DOHH2 (cell line): Measurements from ENCODE around the gene TRIB2.

Experiments used
- H3F3A ChIP-seq: fragments of 200-600 bp; sonication (generic), shearing (Covaris generic); 2 replicates; pipeline ENCODE4 v1.6.0; 2016; ENCODE audit warnings: antibody characterized with exemption, mild to moderate bottlenecking; ENCODE audit not compliant: control insufficient read depth, insufficient read depth
- H3K27ac ChIP-seq: fragments of 200-600 bp; sonication (generic); 2 replicates; pipeline ENCODE4 v1.5.1; 2014; ENCODE audit warnings: low read depth, mild to moderate bottlenecking, low read length, moderate library complexity
- H3K27me3 ChIP-seq: fragments of 200-600 bp; sonication (generic); 2 replicates; pipeline ENCODE4 v1.6.1; 2014; ENCODE audit warnings: mild to moderate bottlenecking, low read length, mixed read lengths; ENCODE audit not compliant: control insufficient read depth
- H3K36me3 ChIP-seq: fragments of 200-600 bp; sonication (generic); 2 replicates; pipeline ENCODE4 v1.6.1; 2014; ENCODE audit warnings: mild to moderate bottlenecking, low read length, moderate library complexity, mixed read lengths; ENCODE audit not compliant: control insufficient read depth
- H3K4me1 ChIP-seq: fragments of 200-600 bp; sonication (generic); 2 replicates; pipeline ENCODE4 v1.6.1; 2014; ENCODE audit warnings: mild to moderate bottlenecking, low read length, mixed read lengths; ENCODE audit not compliant: control insufficient read depth
- H3K4me2 ChIP-seq: fragments of 200-600 bp; sonication (generic); 2 replicates; pipeline ENCODE4 v1.6.0; 2014; ENCODE audit warnings: mild to moderate bottlenecking, low read length, moderate library complexity
- H3K4me3 ChIP-seq: fragments of 200-600 bp; sonication (generic); 2 replicates; pipeline ENCODE4 v1.5.1; 2014; ENCODE audit warnings: mild to moderate bottlenecking, low read length, mixed read lengths
- H3K79me2 ChIP-seq: fragments of 200-600 bp; sonication (generic); 2 replicates; pipeline ENCODE4 v1.6.1; 2014; ENCODE audit warnings: mild to moderate bottlenecking, low read length, mixed read lengths; ENCODE audit not compliant: control insufficient read depth
- H3K9me2 ChIP-seq: fragments of 200-600 bp; sonication (generic); replicated peaks from 2 replicates; pipeline ENCODE4 v1.6.1; 2014; ENCODE audit warnings: mild to moderate bottlenecking, low read length, mixed read lengths; ENCODE audit not compliant: control insufficient read depth
- H3K9me3 ChIP-seq: fragments of 200-600 bp; sonication (generic); 2 replicates; pipeline ENCODE4 v1.6.1; 2014; ENCODE audit warnings: antibody characterized with exemption, low read length, mixed read lengths; ENCODE audit not compliant: control insufficient read depth, insufficient read depth
- H4K20me1 ChIP-seq: fragments of 200-600 bp; sonication (generic); 2 replicates; pipeline ENCODE4 v1.6.0; 2014; ENCODE audit warnings: low read depth, mild to moderate bottlenecking, antibody characterized with exemption, low read length, moderate library complexity; ENCODE audit not compliant: control insufficient read depth, insufficient read depth
- EZH2phosphoT487 ChIP-seq: fragments of 200-600 bp; sonication (generic); IDR thresholded peaks from 2 replicates; pipeline ENCODE4 v1.6.1; 2017; ENCODE audit warnings: borderline replicate concordance, mild to moderate bottlenecking, antibody characterized with exemption, low read length, moderate library complexity, mixed read lengths
- TF ChIP-seq, protein P1 (sequence below): fragments of 200-600 bp; sonication (generic); IDR thresholded peaks from one replicate; pipeline ENCODE4 v1.5.1; 2014; ENCODE audit warnings: antibody characterized with exemption, mild to moderate bottlenecking, low read depth, low read length; ENCODE audit not compliant: poor library complexity, severe bottlenecking

TRIB2 gene

GRCh38 chr2:12774395-12774727 lies 57.6 kb downstream of the TRIB2 start:
- Histone ChIP-seq H3K27ac (no peak overlapping the region), H3K27me3 (no peaks in the 10 kb centered on the region), H3K4me3 (no peak overlapping the region), H3K4me1 (no peaks in the 10 kb centered on the region), H3K36me3 (no peaks in the 10 kb centered on the region), H3K9me3 (no peaks in the 10 kb centered on the region), H4K20me1 (no peaks in the 10 kb centered on the region), H3F3A (no peaks in the 10 kb centered on the region), H3K9me2 (no peaks in the 10 kb centered on the region), H3K4me2 (no peak overlapping the region), H3K79me2 (no peaks in the 10 kb centered on the region)
- TF ChIP-seq EZH2phosphoT487, result no peak
- TF ChIP-seq, protein P1, sequence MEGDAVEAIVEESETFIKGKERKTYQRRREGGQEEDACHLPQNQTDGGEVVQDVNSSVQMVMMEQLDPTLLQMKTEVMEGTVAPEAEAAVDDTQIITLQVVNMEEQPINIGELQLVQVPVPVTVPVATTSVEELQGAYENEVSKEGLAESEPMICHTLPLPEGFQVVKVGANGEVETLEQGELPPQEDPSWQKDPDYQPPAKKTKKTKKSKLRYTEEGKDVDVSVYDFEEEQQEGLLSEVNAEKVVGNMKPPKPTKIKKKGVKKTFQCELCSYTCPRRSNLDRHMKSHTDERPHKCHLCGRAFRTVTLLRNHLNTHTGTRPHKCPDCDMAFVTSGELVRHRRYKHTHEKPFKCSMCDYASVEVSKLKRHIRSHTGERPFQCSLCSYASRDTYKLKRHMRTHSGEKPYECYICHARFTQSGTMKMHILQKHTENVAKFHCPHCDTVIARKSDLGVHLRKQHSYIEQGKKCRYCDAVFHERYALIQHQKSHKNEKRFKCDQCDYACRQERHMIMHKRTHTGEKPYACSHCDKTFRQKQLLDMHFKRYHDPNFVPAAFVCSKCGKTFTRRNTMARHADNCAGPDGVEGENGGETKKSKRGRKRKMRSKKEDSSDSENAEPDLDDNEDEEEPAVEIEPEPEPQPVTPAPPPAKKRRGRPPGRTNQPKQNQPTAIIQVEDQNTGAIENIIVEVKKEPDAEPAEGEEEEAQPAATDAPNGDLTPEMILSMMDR, result no peak

DNA sequence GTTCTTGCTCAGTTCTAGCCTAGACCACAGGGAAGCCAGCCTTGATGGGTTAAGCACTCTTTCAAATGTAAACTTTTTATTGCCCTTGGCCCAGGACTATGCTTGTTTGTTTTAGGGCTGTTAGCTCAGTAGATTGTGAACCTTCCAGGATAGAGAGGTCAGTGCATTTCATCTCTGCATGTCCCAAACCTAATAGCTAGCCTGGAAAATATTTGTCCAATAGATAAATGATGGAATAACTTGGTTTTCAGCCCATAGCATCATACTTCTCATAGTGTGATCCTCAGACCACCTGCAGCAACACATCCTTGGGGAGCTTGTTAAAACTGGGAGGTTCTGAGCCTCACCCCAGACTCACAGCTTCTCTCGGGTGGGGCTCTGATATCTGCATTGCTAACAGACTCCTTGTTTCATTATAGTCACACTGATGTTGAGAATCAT lies 59.8 kb downstream of the TRIB2 start:
- no peaks in the 10 kb centered on the region for H3K79me2 ChIP-seq
- H3K4me1 ChIP-seq, result no peaks in the 10 kb centered on the region
- H3K4me3 ChIP-seq, result no peak overlapping the region
- TF ChIP-seq, protein P1, result no peak
- no peak for TF ChIP-seq EZH2phosphoT487
- H3K9me3 ChIP-seq, result no peaks in the 10 kb centered on the region
- H3K27me3 ChIP-seq, result no peaks in the 10 kb centered on the region
- H3K36me3 ChIP-seq, result no peaks in the 10 kb centered on the region
- H3K27ac ChIP-seq, result no peak overlapping the region
- no peaks in the 10 kb centered on the region; the same call in 1 of the 2 replicates for H3K9me2 ChIP-seq
- H3F3A ChIP-seq, result no peaks in the 10 kb centered on the region
- H4K20me1 ChIP-seq, result no peaks in the 10 kb centered on the region
- H3K4me2 ChIP-seq, result no peak overlapping the region

GRCh38 chr2:12778369-12778768 lies 61.6 kb downstream of the TRIB2 start:
- Histone ChIP-seq H3F3A (no peaks in the 10 kb centered on the region), H3K4me3 (no peak overlapping the region), H3K9me3 (no peaks in the 10 kb centered on the region), H3K4me1 (no peaks in the 10 kb centered on the region), H3K79me2 (no peaks in the 10 kb centered on the region), H3K27ac (no peak overlapping the region), H3K9me2 (no peaks in the 10 kb centered on the region; the same call in 1 of the 2 replicates), H3K36me3 (no peaks in the 10 kb centered on the region), H4K20me1 (no peaks in the 10 kb centered on the region), H3K27me3 (no peaks in the 10 kb centered on the region), H3K4me2 (no peak overlapping the region)
- TF ChIP-seq, protein P1, result no peak
- no peak for TF ChIP-seq EZH2phosphoT487
